ENCODE results near the gene CEP131. TPM values are rescaled to one million over a fixed set of nuclear protein-coding genes. Genes with fewer than 3 reads are reported as not detected.

Gene CEP131
- total and polyA plus RNA-seq, 2 donors (not counting 3 experiments of a cell fraction or from before 2014, with no cell fraction given), result 5.3 to 17.9 TPM

DNA sequence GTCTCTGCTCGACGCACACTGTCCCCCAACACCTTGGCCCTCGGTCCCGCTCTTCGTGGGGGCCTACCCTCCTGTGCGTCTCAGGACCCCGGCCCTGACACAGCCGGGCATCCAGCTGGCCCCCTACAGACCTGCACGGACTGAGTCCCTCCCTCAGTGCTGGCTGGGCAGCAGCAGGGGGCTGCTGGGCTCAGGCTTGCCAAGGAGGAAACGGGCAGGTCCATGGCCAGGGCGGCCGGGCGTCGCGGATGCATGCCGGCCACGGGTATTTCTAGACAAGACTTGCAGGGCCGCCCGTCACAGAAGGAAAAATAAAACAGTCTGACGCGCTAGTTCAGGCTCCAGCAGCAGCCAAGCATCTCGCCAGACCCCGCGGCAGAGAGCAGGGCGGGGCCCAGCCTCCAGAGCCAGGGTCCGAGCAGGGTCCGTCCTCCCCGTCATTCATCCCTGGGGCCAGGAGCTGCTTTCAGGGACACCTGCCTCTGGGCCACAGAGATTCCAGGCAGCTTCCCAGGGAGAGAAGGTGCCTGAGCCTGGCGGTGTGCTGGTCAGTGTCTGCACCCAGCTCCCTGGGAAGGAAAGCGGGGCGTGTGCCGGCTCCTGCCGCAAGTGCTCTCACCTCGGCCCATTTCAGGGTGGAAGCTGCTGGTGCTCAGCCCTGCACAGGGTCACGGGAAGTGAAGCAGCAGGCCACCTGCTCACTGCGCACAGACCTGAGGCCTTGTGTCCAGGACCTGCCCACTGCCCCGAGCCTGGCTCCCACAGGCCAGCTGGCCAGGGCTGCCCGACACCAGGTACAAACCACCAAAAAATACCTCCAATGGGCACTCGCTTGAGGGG lies 64.7 kb downstream of the CEP131 start:
- POLR2A ChIA-PET, result no interaction called here

More for the DNA sequence above, 64.7 kb downstream of the CEP131 start:
- TF ChIP-seq FOS (IDR thresholded peaks at IDR 0.05; ENCODE audit: borderline replicate concordance, insufficient read depth, low read length), result no peak
- no peak for TF ChIP-seq GATA2 (IDR thresholded peaks at IDR 0.05; ENCODE audit: insufficient read depth, insufficient read length, low read depth, low read length)
- TF ChIP-seq, protein P1, sequence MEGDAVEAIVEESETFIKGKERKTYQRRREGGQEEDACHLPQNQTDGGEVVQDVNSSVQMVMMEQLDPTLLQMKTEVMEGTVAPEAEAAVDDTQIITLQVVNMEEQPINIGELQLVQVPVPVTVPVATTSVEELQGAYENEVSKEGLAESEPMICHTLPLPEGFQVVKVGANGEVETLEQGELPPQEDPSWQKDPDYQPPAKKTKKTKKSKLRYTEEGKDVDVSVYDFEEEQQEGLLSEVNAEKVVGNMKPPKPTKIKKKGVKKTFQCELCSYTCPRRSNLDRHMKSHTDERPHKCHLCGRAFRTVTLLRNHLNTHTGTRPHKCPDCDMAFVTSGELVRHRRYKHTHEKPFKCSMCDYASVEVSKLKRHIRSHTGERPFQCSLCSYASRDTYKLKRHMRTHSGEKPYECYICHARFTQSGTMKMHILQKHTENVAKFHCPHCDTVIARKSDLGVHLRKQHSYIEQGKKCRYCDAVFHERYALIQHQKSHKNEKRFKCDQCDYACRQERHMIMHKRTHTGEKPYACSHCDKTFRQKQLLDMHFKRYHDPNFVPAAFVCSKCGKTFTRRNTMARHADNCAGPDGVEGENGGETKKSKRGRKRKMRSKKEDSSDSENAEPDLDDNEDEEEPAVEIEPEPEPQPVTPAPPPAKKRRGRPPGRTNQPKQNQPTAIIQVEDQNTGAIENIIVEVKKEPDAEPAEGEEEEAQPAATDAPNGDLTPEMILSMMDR (IDR thresholded peaks at IDR 0.05; ENCODE audit: extremely low read depth in 1 of 2, insufficient read depth in 1 of 2, low read depth in 1 of 2, low read length in 2 of 2), result no peak
- TF ChIP-seq, protein P2, sequence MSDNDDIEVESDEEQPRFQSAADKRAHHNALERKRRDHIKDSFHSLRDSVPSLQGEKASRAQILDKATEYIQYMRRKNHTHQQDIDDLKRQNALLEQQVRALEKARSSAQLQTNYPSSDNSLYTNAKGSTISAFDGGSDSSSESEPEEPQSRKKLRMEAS (IDR thresholded peaks at IDR 0.05; ENCODE audit: insufficient read depth, insufficient read length), result no peak
- no peak for TF ChIP-seq POLR2A (IDR thresholded peaks at IDR 0.05; ENCODE audit: low read depth, low read length)
- TF ChIP-seq JUN (IDR thresholded peaks at IDR 0.05; ENCODE audit: borderline replicate concordance, insufficient read depth, insufficient read length, low read depth), result no peak
- TF ChIP-seq EZH2 (IDR thresholded peaks at IDR 0.05; ENCODE audit: borderline replicate concordance, low read depth, low read length, severe bottlenecking), result no peak
- TF ChIP-seq MYC (IDR thresholded peaks at IDR 0.05; ENCODE audit: low read depth, low read length), result no peak
- no peak for TF ChIP-seq POLR2AphosphoS5 (IDR thresholded peaks at IDR 0.05; ENCODE audit: insufficient read depth, low read depth, low read length)
- FAIRE-seq (no peak), DNase-seq (ENCODE audit: low read depth, low spot score) (no peak)
- Histone ChIP-seq H3K4me2 (ENCODE audit: insufficient read depth, low read length) (no peak overlapping the region), H4K20me1 (replicated peaks; ENCODE audit: control insufficient read depth, extremely low read depth, insufficient read depth, low read length) (no peaks in the 10 kb centered on the region), H3K36me3 (ENCODE audit: control insufficient read depth in 2 of 2, extremely low read depth in 1 of 2, insufficient read depth in 2 of 2, low read length in 2 of 2) (no peaks in the 10 kb centered on the region), H3K79me2 (ENCODE audit: control insufficient read depth, insufficient read depth, low read length) (no peaks in the 10 kb centered on the region), H3K4me3 (replicated peaks in 1 of 3; ENCODE audit: insufficient read depth in 1 of 3, low read depth in 1 of 3, low read length in 3 of 3) (no peak overlapping the region), H3K9me3 (replicated peaks; ENCODE audit: control insufficient read depth, insufficient read depth, low read length) (no peaks in the 10 kb centered on the region), H2AFZ (ENCODE audit: low read depth, low read length) (no peak overlapping the region), H3K4me1 (ENCODE audit: control insufficient read depth, extremely low read depth, insufficient read depth, low read length) (peaks cover 4% of the 10 kb centered on the region), H3K9me1 (replicated peaks; ENCODE audit: control insufficient read depth, extremely low read depth, insufficient read depth, low read length) (no peaks in the 10 kb centered on the region), H3K27me3 (ENCODE audit: control insufficient read depth in 2 of 2, insufficient read depth in 2 of 2, low read length in 2 of 2) (no peaks in the 10 kb centered on the region), H3K9ac (replicated peaks; ENCODE audit: extremely low read depth, insufficient read depth, low read length) (no peak overlapping the region), H3K27ac (ENCODE audit: insufficient read depth, low read depth, low read length) (no peak overlapping the region)
- intact Hi-C loops (cut with micrococcal nuclease), result no loop called here
- BruUV-seq (replicated peaks), result no TSS peak
- CTCF ChIA-PET, result interaction anchor here (0.9 to 1.0 kb wide), 2 partner anchors 15 to 49 kb away, joined by 3 to 4 read pairs; no protein-coding TSS in a partner anchor
- dilution Hi-C loops (cut with MboI; ENCODE audit: extremely low pct_ligation_motif_present, low sequenced_read_pairs), result no loop called here
